OCI-LY7 (cell line): ENCODE data around the gene PRKCA.

Experiments
- EZH2phosphoT487 ChIP-seq: fragments of 200-600 bp; sonication (generic); IDR thresholded peaks from 2 replicates; pipeline ENCODE4 v1.6.1; 2018; ENCODE audit warnings: low read depth, borderline replicate concordance, mild to moderate bottlenecking, mixed run types, antibody characterized with exemption, low read length, moderate library complexity, mixed read lengths
- TF ChIP-seq, protein P1 (sequence below): fragments of 200-600 bp; sonication (generic); conservative IDR thresholded peaks from 2 replicates; pipeline ENCODE4 v1.5.1; 2014; ENCODE audit warnings: mild to moderate bottlenecking, antibody characterized with exemption, low read length, moderate library complexity, mixed read lengths

DNA sequence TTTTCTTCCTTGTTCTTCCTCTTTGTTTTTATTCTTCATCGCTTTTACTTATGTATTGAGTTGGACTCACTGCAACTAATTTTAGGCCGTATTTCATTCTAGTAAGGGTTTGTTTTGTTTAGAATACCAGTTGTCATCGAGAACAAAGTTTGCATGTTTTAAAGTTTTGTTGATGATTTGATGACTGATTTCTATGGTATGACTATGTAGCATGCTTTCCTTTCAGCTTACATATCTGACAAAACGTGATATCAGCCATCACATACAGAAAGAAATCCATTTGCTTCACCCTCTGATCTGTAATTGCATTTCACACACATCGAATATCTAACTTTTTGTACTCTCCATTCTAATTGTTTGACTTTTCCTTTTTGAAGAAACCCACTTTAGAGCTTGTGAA is 4.0 kb downstream of the PRKCA start:
- TF ChIP-seq, protein P1, sequence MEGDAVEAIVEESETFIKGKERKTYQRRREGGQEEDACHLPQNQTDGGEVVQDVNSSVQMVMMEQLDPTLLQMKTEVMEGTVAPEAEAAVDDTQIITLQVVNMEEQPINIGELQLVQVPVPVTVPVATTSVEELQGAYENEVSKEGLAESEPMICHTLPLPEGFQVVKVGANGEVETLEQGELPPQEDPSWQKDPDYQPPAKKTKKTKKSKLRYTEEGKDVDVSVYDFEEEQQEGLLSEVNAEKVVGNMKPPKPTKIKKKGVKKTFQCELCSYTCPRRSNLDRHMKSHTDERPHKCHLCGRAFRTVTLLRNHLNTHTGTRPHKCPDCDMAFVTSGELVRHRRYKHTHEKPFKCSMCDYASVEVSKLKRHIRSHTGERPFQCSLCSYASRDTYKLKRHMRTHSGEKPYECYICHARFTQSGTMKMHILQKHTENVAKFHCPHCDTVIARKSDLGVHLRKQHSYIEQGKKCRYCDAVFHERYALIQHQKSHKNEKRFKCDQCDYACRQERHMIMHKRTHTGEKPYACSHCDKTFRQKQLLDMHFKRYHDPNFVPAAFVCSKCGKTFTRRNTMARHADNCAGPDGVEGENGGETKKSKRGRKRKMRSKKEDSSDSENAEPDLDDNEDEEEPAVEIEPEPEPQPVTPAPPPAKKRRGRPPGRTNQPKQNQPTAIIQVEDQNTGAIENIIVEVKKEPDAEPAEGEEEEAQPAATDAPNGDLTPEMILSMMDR = no peak
- no peak for TF ChIP-seq EZH2phosphoT487
